ENCODE data around the gene IRF8.

IRF8 gene

DNA sequence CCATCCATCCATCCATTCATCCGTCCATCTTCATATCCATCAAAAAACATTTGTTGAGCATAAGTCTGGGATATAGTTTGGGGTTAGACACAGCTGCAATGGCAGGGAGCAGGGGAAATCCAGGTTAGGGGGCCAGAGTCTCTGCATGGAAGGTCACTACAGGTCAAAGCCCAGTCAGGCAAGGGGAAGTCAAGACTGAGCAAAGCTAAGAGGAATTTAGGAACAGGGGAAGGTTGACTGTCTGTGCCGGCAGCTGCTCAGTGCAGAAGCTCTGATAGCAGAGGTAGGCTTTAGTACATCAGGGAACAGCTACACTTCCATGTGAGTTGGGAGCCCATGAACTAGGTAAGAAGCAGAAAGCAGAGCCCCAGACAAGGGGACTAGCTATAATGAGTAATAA, 68.1 kb downstream of the IRF8 start:
- DNase-seq (ENCODE audit: low read depth) = no peak
- TF ChIP-seq, protein P1, sequence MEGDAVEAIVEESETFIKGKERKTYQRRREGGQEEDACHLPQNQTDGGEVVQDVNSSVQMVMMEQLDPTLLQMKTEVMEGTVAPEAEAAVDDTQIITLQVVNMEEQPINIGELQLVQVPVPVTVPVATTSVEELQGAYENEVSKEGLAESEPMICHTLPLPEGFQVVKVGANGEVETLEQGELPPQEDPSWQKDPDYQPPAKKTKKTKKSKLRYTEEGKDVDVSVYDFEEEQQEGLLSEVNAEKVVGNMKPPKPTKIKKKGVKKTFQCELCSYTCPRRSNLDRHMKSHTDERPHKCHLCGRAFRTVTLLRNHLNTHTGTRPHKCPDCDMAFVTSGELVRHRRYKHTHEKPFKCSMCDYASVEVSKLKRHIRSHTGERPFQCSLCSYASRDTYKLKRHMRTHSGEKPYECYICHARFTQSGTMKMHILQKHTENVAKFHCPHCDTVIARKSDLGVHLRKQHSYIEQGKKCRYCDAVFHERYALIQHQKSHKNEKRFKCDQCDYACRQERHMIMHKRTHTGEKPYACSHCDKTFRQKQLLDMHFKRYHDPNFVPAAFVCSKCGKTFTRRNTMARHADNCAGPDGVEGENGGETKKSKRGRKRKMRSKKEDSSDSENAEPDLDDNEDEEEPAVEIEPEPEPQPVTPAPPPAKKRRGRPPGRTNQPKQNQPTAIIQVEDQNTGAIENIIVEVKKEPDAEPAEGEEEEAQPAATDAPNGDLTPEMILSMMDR (IDR thresholded peaks at IDR 0.05; ENCODE audit: control insufficient read depth, extremely low read depth, insufficient read depth) = no peak
- H3K4me3 ChIP-seq (ENCODE audit: low read depth, low read length) = no peak overlapping the region

DNA sequence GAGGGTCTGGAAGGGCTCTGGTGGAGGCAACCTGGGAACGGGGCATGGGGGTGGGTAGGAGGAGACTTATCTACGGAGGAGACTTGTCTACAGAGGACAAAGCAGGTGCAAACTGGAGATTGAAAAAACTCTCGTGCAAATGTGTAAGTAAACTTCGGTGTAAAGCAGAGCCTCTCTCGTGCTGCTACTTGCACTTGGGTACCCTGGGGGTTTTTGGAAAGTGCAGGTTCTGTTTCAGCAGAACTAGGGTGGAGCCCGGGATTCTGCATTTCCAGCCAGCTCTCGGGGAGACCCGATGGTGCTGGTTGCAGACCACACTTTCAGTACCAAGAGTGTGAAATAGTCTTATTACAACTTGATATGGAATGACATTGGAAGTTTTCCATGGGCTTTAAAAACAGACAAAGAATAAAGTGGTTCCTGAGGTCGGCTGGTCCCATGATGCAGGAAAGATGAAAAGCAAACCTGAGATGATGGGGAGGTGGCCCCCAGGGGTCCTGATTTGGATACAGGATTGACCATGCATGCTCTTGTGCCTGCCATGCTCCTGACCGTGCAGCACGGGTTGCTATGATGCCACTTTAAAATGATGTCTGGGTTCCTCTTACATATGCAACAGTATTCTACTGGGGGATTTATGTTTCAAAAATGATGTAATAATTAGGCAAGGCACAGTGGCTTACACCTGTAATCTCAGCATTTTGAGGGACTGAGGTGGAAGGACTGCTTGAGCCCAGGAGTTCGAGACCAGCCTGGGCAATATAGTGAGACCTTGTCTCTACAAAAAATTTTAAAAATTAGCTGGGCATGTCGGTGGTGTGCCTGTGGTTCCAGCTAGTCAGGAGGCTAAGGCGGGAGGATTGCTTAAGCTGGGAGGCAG, 69.3 kb downstream of the IRF8 start:
- H3K4me3 ChIP-seq (ENCODE audit: low read depth, low read length) = no peak overlapping the region
- TF ChIP-seq, protein P1 (IDR thresholded peaks at IDR 0.05; ENCODE audit: control insufficient read depth, extremely low read depth, insufficient read depth) = no peak
- no peak for DNase-seq (ENCODE audit: low read depth)

DNA sequence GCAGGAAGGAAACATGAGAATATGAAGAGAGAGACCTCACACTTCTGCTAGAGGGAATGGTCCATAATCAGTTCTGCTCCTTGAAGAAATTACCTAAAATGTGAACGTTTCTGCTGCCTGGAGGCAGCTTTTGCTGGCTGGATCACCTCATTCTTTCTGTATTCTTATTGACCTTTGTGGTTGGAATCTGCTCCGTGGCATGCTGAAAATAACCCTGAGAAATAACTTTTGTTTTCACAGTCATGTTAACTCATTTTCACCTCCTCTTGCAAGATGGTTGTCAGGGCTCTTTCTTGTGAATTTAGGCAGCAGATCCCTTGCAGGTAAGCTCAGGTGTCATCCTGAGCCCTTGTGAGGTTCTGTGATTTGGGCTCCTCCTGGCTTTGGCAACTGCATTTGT, 70.2 kb downstream of the IRF8 start:
- no peak for DNase-seq (ENCODE audit: low read depth)
- TF ChIP-seq, protein P1 (IDR thresholded peaks at IDR 0.05; ENCODE audit: control insufficient read depth, extremely low read depth, insufficient read depth) = no peak
- H3K4me3 ChIP-seq (ENCODE audit: low read depth, low read length) = no peak overlapping the region

DNA sequence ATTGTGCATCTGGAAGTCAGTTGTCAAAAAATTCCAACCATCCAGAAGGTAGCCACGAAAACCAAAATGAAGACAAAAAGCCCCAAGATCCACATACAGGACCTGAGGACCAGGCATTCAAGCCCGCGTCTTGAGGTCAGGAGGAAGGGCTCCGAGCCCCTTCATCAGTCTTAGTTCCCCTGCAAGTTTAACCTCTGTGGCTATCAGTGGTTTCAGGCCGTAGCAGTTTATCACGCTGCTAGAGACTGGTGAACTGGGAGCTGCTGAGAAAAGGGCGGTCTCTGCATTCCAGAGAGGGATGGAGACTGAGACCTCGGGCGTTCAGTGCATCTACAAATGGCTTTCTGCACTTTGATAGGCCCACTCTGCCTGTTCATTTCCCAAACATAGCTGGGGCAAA, 70.6 kb downstream of the IRF8 start:
- TF ChIP-seq, protein P1 (IDR thresholded peaks at IDR 0.05; ENCODE audit: control insufficient read depth, extremely low read depth, insufficient read depth) = no peak
- H3K4me3 ChIP-seq (ENCODE audit: low read depth, low read length) = no peak overlapping the region
- no peak for DNase-seq (ENCODE audit: low read depth)

DNA sequence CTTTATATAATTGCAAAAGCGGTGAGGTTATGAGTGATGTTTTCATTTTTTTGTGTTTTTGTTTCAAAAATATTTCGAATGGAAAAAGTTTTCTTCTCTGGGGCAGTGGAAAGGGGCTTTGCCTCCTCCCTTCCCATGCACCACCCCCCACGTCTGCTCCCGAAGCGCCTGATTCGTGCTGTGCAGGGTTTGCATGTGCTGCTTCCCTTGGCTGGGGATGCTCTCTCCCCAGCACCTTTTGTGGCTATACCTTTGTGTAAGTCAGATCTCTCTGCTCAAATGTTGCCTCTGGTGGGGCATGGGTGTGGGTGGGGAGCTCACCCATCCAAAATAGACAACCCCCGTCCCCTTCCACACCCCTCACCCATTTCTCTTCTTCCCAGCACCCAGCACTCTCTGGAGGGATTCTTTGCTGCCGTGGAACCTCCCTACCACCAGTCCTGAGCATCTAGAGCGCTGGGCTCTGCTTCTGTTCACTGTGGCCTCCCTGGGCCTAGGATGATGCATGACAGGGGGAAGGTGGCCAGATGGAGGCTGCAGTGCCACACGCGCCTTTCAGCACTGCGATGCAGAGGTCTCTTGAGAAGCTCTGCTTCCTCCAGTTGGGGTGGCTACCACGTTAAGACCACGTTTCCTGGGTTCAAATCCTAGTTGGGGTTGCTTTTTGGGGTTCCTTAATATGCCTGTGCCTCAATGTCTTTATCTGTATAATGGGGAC, 71.2 kb downstream of the IRF8 start:
- no peak overlapping the region for H3K4me3 ChIP-seq (ENCODE audit: low read depth, low read length)
- no peak for DNase-seq (ENCODE audit: low read depth)
- TF ChIP-seq, protein P1 (IDR thresholded peaks at IDR 0.05; ENCODE audit: control insufficient read depth, extremely low read depth, insufficient read depth) = no peak

DNA sequence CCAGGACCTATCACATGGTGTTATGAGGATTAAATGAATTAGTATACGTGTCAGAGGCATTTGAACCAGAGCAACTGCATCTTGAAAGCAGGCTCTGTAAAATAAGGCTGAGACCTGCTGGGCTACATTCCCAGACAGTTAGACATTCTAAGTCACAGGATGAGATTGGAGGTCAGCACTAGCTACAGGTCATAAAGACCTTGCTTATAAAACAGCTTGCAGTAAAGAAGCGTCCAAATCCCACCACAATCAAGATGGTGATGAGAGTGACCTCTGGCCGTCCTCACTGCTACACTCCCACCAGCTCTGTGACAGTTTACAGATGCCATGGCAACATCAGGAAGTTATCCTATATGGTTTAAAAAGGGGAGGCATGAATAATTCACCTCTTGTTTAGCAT, 71.8 kb downstream of the IRF8 start:
- no peak overlapping the region for H3K4me3 ChIP-seq (ENCODE audit: low read depth, low read length)
- DNase-seq (ENCODE audit: low read depth) = no peak
- TF ChIP-seq, protein P1 (IDR thresholded peaks at IDR 0.05; ENCODE audit: control insufficient read depth, extremely low read depth, insufficient read depth) = no peak

Data from LNCaP clone FGC (cell line).